K562 (cell line): ENCODE data around the gene BCL2L1. TPM values are rescaled to one million over a fixed set of nuclear protein-coding genes. Genes with fewer than 3 reads are reported as not detected.

ENCODE experiments used
- GABPB1 ChIP-seq: sonication (generic); formaldehyde crosslinking; IDR thresholded peaks from 2 replicates; pipeline ENCODE4 v1.8.0; 2022; ENCODE audit warnings: mild to moderate bottlenecking, missing genetic modification reagents
- GTF2A2 ChIP-seq: IDR thresholded peaks from 2 replicates; pipeline ENCODE4 v1.6.1; 2016; ENCODE audit warnings: mild to moderate bottlenecking, missing genetic modification characterization, missing compliant biosample characterization
- NR2C1 ChIP-seq, 2 experiments: fragments of 450-650 bp; IDR thresholded peaks; 2 replicates each; pipeline ENCODE4 v1.6.1; 2017; ENCODE audit warnings: mild to moderate bottlenecking in 2 of 2, antibody characterized with exemption in 1 of 2, inconsistent platforms in 1 of 2, missing compliant biosample characterization in 1 of 2, missing genetic modification characterization in 1 of 2
- NR4A1 ChIP-seq, 2 experiments: fragments of 250-450 bp in 1 of 2; fragments of 450-650 bp in 1 of 2; sonication (Bioruptor Pico) in 1 of 2; IDR thresholded peaks; 2 replicates each; pipeline versions ENCODE4 v1.4.0 to v1.6.1; 2016 to 2020; ENCODE audit warnings: mild to moderate bottlenecking in 2 of 2, missing compliant biosample characterization in 1 of 2, missing genetic modification characterization in 1 of 2, moderate library complexity in 1 of 2
- SAFB ChIP-seq: fragments of 200-400 bp; formaldehyde crosslinking; IDR thresholded peaks from 2 replicates; pipeline ENCODE4 v1.6.1; 2017; ENCODE audit warnings: low read depth, low read length, borderline replicate concordance
- TSC22D4 ChIP-seq: fragments of 450-650 bp; IDR thresholded peaks from 2 replicates; pipeline ENCODE4 v1.6.1; 2016; ENCODE audit warnings: missing genetic modification characterization, missing biosample characterization, control low read depth
- ZFPM2 ChIP-seq: fragments of 250-450 bp; sonication (Bioruptor Pico); IDR thresholded peaks from 2 replicates; pipeline ENCODE4 v1.5.1; 2022; ENCODE audit warnings: mild to moderate bottlenecking
- ZNF311 ChIP-seq: fragments of 250-450 bp; sonication (Bioruptor Pico); IDR thresholded peaks from 2 replicates; pipeline ENCODE4 v1.4.0; 2020; ENCODE audit warnings: mild to moderate bottlenecking, moderate library complexity
- polyA plus RNA-seq, 8 experiments: library from polyadenylated mRNA; depleted of rRNA in 4 of 8; stranded (reverse) in 5 of 8; unstranded in 3 of 8; fragments of >200 nt; fragmentation: Nextera tagmentation in 2 of 8; fragmentation: Illumina TruSeq in 1 of 8; extraction: Ambion mirVana in 2 of 8; extraction: Trizol in 1 of 8; gene quantifications; 2 replicates each; pipeline versions ENCODE4 v1.2.1 to v1.2.3, GENCODE V29; 2011 to 2014; ENCODE audit warnings: inconsistent platforms in 1 of 8, missing spikeins in 1 of 8
- total RNA-seq, 7 experiments: library from RNA; depleted of rRNA in 6 of 7; stranded (reverse); fragments of >200 nt in 6 of 7; fragmentation: Illumina TruSeq in 2 of 7; extraction: Trizol in 2 of 7; gene quantifications; 2 replicates each; pipeline versions ENCODE4 v1.2.1 to v1.2.3, GENCODE V29; 2011 to 2021; ENCODE audit warnings: low replicate concordance in 1 of 7
- TF ChIP-seq, protein P1 (sequence below): fragments of 250-450 bp; sonication (Bioruptor Pico); IDR thresholded peaks from 2 replicates; pipeline ENCODE4 v1.8.0; 2021; ENCODE audit warnings: moderate library complexity, mild to moderate bottlenecking, inconsistent platforms
- TF ChIP-seq, protein P2 (sequence below), 2 experiments: fragments of 450-650 bp; formaldehyde crosslinking in 1 of 2; IDR thresholded peaks; 2 replicates each; pipeline versions ENCODE4 v1.4.0 to v1.6.1; 2014 to 2020; ENCODE audit warnings: mild to moderate bottlenecking in 2 of 2, borderline replicate concordance in 1 of 2, low read depth in 1 of 2
- TF ChIP-seq, protein P3 (sequence below): fragments of 450-650 bp; formaldehyde crosslinking; IDR thresholded peaks from 2 replicates; pipeline ENCODE4 v1.4.0; 2022; ENCODE audit warnings: mild to moderate bottlenecking, moderate library complexity
- TF ChIP-seq, protein P4 (sequence below), 2 experiments: IDR thresholded peaks in 1 of 2; conservative IDR thresholded peaks in 1 of 2; 2 replicates each; pipeline ENCODE4 v1.6.1; 2016; ENCODE audit warnings: low read depth in 2 of 2, mild to moderate bottlenecking in 1 of 2, missing compliant biosample characterization in 1 of 2, missing genetic modification characterization in 1 of 2, moderate library complexity in 1 of 2

The BCL2L1 gene
- total and polyA plus RNA-seq, 9 of the 15 experiments (the other 6 are each of a cell fraction or from before 2014, with no cell fraction given), result 3.3 to 182 (median 120) TPM

DNA sequence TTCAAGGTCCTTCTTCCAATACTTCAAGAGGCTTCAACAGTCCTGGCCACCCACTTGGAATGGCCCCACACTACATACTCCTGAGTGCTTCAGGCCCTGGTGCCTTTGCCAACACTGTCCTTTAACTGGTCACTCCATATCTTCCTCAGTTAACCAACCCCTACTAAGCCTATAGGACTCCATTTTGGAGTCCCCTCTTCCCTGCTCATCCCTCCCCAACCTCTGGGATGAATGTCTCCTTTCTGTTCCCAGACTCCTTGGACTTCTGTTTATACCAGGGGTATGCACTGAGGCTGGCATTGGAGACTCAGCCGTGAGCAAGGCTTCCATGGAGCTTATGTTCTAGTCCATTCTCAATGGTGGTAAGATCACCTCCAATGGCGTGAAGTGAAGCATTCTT lies 51.3 kb downstream of the BCL2L1 start (continued):
- TF ChIP-seq, protein P1, sequence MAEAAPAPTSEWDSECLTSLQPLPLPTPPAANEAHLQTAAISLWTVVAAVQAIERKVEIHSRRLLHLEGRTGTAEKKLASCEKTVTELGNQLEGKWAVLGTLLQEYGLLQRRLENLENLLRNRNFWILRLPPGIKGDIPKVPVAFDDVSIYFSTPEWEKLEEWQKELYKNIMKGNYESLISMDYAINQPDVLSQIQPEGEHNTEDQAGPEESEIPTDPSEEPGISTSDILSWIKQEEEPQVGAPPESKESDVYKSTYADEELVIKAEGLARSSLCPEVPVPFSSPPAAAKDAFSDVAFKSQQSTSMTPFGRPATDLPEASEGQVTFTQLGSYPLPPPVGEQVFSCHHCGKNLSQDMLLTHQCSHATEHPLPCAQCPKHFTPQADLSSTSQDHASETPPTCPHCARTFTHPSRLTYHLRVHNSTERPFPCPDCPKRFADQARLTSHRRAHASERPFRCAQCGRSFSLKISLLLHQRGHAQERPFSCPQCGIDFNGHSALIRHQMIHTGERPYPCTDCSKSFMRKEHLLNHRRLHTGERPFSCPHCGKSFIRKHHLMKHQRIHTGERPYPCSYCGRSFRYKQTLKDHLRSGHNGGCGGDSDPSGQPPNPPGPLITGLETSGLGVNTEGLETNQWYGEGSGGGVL (CRISPR knock-in tag), result 0 out of 2 replicates have a peak, but pooled peaks have one; percentile 26
- TF ChIP-seq, protein P2, sequence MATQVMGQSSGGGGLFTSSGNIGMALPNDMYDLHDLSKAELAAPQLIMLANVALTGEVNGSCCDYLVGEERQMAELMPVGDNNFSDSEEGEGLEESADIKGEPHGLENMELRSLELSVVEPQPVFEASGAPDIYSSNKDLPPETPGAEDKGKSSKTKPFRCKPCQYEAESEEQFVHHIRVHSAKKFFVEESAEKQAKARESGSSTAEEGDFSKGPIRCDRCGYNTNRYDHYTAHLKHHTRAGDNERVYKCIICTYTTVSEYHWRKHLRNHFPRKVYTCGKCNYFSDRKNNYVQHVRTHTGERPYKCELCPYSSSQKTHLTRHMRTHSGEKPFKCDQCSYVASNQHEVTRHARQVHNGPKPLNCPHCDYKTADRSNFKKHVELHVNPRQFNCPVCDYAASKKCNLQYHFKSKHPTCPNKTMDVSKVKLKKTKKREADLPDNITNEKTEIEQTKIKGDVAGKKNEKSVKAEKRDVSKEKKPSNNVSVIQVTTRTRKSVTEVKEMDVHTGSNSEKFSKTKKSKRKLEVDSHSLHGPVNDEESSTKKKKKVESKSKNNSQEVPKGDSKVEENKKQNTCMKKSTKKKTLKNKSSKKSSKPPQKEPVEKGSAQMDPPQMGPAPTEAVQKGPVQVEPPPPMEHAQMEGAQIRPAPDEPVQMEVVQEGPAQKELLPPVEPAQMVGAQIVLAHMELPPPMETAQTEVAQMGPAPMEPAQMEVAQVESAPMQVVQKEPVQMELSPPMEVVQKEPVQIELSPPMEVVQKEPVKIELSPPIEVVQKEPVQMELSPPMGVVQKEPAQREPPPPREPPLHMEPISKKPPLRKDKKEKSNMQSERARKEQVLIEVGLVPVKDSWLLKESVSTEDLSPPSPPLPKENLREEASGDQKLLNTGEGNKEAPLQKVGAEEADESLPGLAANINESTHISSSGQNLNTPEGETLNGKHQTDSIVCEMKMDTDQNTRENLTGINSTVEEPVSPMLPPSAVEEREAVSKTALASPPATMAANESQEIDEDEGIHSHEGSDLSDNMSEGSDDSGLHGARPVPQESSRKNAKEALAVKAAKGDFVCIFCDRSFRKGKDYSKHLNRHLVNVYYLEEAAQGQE (IDR thresholded peaks at IDR 0.05; ENCODE audit: borderline replicate concordance), result no peak
- TF ChIP-seq, protein P2 (CRISPR knock-in tag; IDR thresholded peaks at IDR 0.05; ENCODE audit: low read depth), result 0 out of 2 replicates have a peak, but pooled peaks have one; percentile 16
- TF ChIP-seq GABPB1 (CRISPR knock-in tag), result no peak
- TF ChIP-seq SAFB, result no peak
- peak; percentile 93 for TF ChIP-seq ZNF311
- no peak for TF ChIP-seq TSC22D4 (tag)
- TF ChIP-seq ZFPM2 (CRISPR knock-in tag), result no peak
- TF ChIP-seq NR4A1 (CRISPR knock-in tag; IDR thresholded peaks at IDR 0.05), result no peak
- TF ChIP-seq NR4A1 (tag; IDR thresholded peaks at IDR 0.05), result peak; percentile 84
- TF ChIP-seq GTF2A2, result peak; percentile 56; the same call in 1 of the 2 replicates
- TF ChIP-seq, protein P3, sequence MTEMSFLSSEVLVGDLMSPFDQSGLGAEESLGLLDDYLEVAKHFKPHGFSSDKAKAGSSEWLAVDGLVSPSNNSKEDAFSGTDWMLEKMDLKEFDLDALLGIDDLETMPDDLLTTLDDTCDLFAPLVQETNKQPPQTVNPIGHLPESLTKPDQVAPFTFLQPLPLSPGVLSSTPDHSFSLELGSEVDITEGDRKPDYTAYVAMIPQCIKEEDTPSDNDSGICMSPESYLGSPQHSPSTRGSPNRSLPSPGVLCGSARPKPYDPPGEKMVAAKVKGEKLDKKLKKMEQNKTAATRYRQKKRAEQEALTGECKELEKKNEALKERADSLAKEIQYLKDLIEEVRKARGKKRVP (CRISPR knock-in tag), result 0 out of 2 replicates have a peak, but pooled peaks have one; percentile 34
- TF ChIP-seq NR2C1 (IDR thresholded peaks at IDR 0.05), result no peak
- TF ChIP-seq NR2C1 (tag; IDR thresholded peaks at IDR 0.05), result peak; percentile 43; the same call in 1 of the 2 replicates
- TF ChIP-seq, protein P4, sequence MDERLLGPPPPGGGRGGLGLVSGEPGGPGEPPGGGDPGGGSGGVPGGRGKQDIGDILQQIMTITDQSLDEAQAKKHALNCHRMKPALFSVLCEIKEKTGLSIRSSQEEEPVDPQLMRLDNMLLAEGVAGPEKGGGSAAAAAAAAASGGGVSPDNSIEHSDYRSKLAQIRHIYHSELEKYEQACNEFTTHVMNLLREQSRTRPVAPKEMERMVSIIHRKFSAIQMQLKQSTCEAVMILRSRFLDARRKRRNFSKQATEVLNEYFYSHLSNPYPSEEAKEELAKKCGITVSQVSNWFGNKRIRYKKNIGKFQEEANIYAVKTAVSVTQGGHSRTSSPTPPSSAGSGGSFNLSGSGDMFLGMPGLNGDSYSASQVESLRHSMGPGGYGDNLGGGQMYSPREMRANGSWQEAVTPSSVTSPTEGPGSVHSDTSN (CRISPR knock-in tag; IDR thresholded peaks at IDR 0.05; ENCODE audit: low read depth), result no peak
- TF ChIP-seq, protein P4 (tag; conservative IDR thresholded peaks at IDR 0.05; ENCODE audit: low read depth), result no peak
